Mononuclear cell (primary cell): ENCODE results near the gene ZP1. TPM values are rescaled to one million over a fixed set of nuclear protein-coding genes. Genes with fewer than 3 reads are reported as not detected.

Experiments used
- H3K27me3 ChIP-seq: 2 replicates; pipeline ENCODE4 v1.6.0; 2011; ENCODE audit warnings: low read length, control low read depth; ENCODE audit not compliant: insufficient read depth
- H3K4me1 ChIP-seq: 2 replicates; pipeline ENCODE4 v1.5.1; 2011; ENCODE audit warnings: mild to moderate bottlenecking, low read length, control low read depth; ENCODE audit not compliant: insufficient read depth
- H3K4me3 ChIP-seq: 2 replicates; pipeline ENCODE4 v1.5.1; 2011; ENCODE audit warnings: mild to moderate bottlenecking, low read length, moderate library complexity
- H3K9me3 ChIP-seq: 2 replicates; pipeline ENCODE4 v1.5.1; 2011; ENCODE audit warnings: low read depth, mild to moderate bottlenecking, control low read depth, low read length
- total RNA-seq: library from RNA; depleted of rRNA; stranded (reverse); fragments of >200 nt; gene quantifications from one replicate; pipeline ENCODE4 v1.2.3, GENCODE V29; 2012

ZP1 gene
- total RNA-seq, 1 donor: not detected

GRCh38 chr11:60876168-60876485 lies 8.8 kb downstream of the ZP1 start:
- Histone ChIP-seq H3K27me3 (no peaks in the 10 kb centered on the region), H3K9me3 (no peaks in the 10 kb centered on the region), H3K4me1 (peaks cover 24% of the 10 kb centered on the region), H3K4me3 (no peak overlapping the region)

GRCh38 chr11:60878245-60879101 lies 11.1 kb downstream of the ZP1 start:
- Histone ChIP-seq H3K27me3 (no peaks in the 10 kb centered on the region), H3K4me3 (no peak overlapping the region), H3K4me1 (peaks cover 2% of the 10 kb centered on the region), H3K9me3 (no peaks in the 10 kb centered on the region)

GRCh38 chr11:60879104-60879503 lies 11.8 kb downstream of the ZP1 start:
- H3K27me3 ChIP-seq: no peaks in the 10 kb centered on the region
- no peak overlapping the region for H3K4me3 ChIP-seq
- no peaks in the 10 kb centered on the region for H3K4me1 ChIP-seq
- no peaks in the 10 kb centered on the region for H3K9me3 ChIP-seq

GRCh38 chr11:60879971-60880588 lies 12.7 kb downstream of the ZP1 start:
- H3K9me3 ChIP-seq: no peaks in the 10 kb centered on the region
- no peaks in the 10 kb centered on the region for H3K4me1 ChIP-seq
- no peak overlapping the region for H3K4me3 ChIP-seq
- H3K27me3 ChIP-seq: no peaks in the 10 kb centered on the region

GRCh38 chr11:60880643-60881282 lies 13.4 kb downstream of the ZP1 start:
- H3K4me3 ChIP-seq: no peak overlapping the region
- H3K9me3 ChIP-seq: no peaks in the 10 kb centered on the region
- no peaks in the 10 kb centered on the region for H3K4me1 ChIP-seq
- H3K27me3 ChIP-seq: no peaks in the 10 kb centered on the region

- Histone ChIP-seq H3K27me3 (no peaks in the 10 kb centered on the region), H3K9me3 (no peaks in the 10 kb centered on the region), H3K4me1 (peaks cover 5% of the 10 kb centered on the region), H3K4me3 (no peak overlapping the region)
Measured at GRCh38 chr11:60887556-60887955, 20.2 kb downstream of the ZP1 start.

- Histone ChIP-seq H3K27me3 (no peaks in the 10 kb centered on the region), H3K9me3 (no peaks in the 10 kb centered on the region), H3K4me1 (peaks cover 5% of the 10 kb centered on the region), H3K4me3 (no peak overlapping the region)
Measured at GRCh38 chr11:60889869-60890311, 22.5 kb downstream of the ZP1 start.

- Histone ChIP-seq H3K9me3 (no peaks in the 10 kb centered on the region), H3K4me3 (no peak overlapping the region)
Measured at GRCh38 chr11:60890696-60891095, 23.4 kb downstream of the ZP1 start.

GRCh38 chr11:60891103-60891741 lies 23.9 kb downstream of the ZP1 start:
- Histone ChIP-seq H3K4me1 (peaks cover 5% of the 10 kb centered on the region), H3K4me3 (no peak overlapping the region), H3K9me3 (no peaks in the 10 kb centered on the region), H3K27me3 (no peaks in the 10 kb centered on the region)

More at GRCh38 chr11:60890696-60891095, 23.4 kb downstream of the ZP1 start:
- Histone ChIP-seq H3K4me1 (peaks cover 5% of the 10 kb centered on the region), H3K27me3 (no peaks in the 10 kb centered on the region)

- H3K9me3 ChIP-seq: no peaks in the 10 kb centered on the region
- H3K4me1 ChIP-seq: peaks cover under 1% of the 10 kb centered on the region
- H3K4me3 ChIP-seq: no peak overlapping the region
- H3K27me3 ChIP-seq: no peaks in the 10 kb centered on the region
Measured at GRCh38 chr11:60895687-60896086, 28.3 kb downstream of the ZP1 start.

- no peaks in the 10 kb centered on the region for H3K4me1 ChIP-seq
- H3K4me3 ChIP-seq: no peak overlapping the region
- H3K27me3 ChIP-seq: no peaks in the 10 kb centered on the region
- H3K9me3 ChIP-seq: no peaks in the 10 kb centered on the region
Measured at GRCh38 chr11:60897496-60897895, 30.2 kb downstream of the ZP1 start.

- Histone ChIP-seq H3K9me3 (no peaks in the 10 kb centered on the region), H3K4me3 (no peak overlapping the region), H3K4me1 (peaks cover 2% of the 10 kb centered on the region), H3K27me3 (no peaks in the 10 kb centered on the region)
Measured at GRCh38 chr11:60899046-60899936, 31.9 kb downstream of the ZP1 start.

GRCh38 chr11:60899977-60900376 lies 32.6 kb downstream of the ZP1 start:
- Histone ChIP-seq H3K4me3 (no peak overlapping the region), H3K27me3 (no peaks in the 10 kb centered on the region), H3K4me1 (peaks cover 9% of the 10 kb centered on the region), H3K9me3 (no peaks in the 10 kb centered on the region)

- H3K4me3 ChIP-seq: no peak overlapping the region
- no peaks in the 10 kb centered on the region for H3K9me3 ChIP-seq
- H3K27me3 ChIP-seq: no peaks in the 10 kb centered on the region
- H3K4me1 ChIP-seq: peaks cover 17% of the 10 kb centered on the region
Measured at GRCh38 chr11:60900673-60901404, 33.5 kb downstream of the ZP1 start.
